Kidney epithelial cell (primary cell): ENCODE results near the gene SLC9A5. TPM values are rescaled to one million over a fixed set of nuclear protein-coding genes. Genes with fewer than 3 reads are reported as not detected.

Experiments used
- DNase-seq: peaks from one replicate; pipeline ENCODE4 v3.0.0-alpha.2; 2010; ENCODE audit warnings: low read depth
- H3K27me3 ChIP-seq: 2 replicates; pipeline ENCODE4 v1.6.0; 2011; ENCODE audit warnings: low read length; ENCODE audit not compliant: control insufficient read depth, insufficient read depth
- H3K36me3 ChIP-seq: 2 replicates; pipeline ENCODE4 v1.5.1; 2011; ENCODE audit warnings: low read length; ENCODE audit not compliant: control insufficient read depth, insufficient read depth
- H3K4me3 ChIP-seq: 2 replicates; pipeline ENCODE4 v1.5.1; 2011; ENCODE audit warnings: low read depth, mild to moderate bottlenecking, control low read depth, low read length
- CTCF ChIP-seq: IDR thresholded peaks from 2 replicates; pipeline ENCODE4 v1.5.1; 2011; ENCODE audit warnings: mild to moderate bottlenecking, moderate library complexity, low read length, control low read depth, inconsistent platforms; ENCODE audit not compliant: insufficient read depth, poor library complexity, severe bottlenecking
- total RNA-seq: library from RNA; depleted of rRNA; stranded (reverse); fragments of >200 nt; gene quantifications from 2 replicates; pipeline ENCODE4 v1.2.3, GENCODE V29; 2015

SLC9A5 gene
- total RNA-seq, 1 donor from 2014 or later: not detected

- Histone ChIP-seq H3K36me3 (peaks cover 7% of the 10 kb centered on the region), H3K27me3 (no peaks in the 10 kb centered on the region), H3K4me3 (no peak overlapping the region)
- no peak for TF ChIP-seq CTCF
- no peak for DNase-seq
These were observed 12.8 kb upstream of the SLC9A5 start for GRCh38 chr16:67235816-67236562.

GRCh38 chr16:67236563-67237395 is 12.0 kb upstream of the SLC9A5 start:
- H3K4me3 ChIP-seq: no peak overlapping the region
- no peak for TF ChIP-seq CTCF
- peaks cover 7% of the 10 kb centered on the region for H3K36me3 ChIP-seq
- DNase-seq: no peak
- no peaks in the 10 kb centered on the region for H3K27me3 ChIP-seq

- DNase-seq: no peak
- Histone ChIP-seq H3K36me3 (peaks cover 4% of the 10 kb centered on the region), H3K4me3 (no peak overlapping the region), H3K27me3 (no peaks in the 10 kb centered on the region)
- TF ChIP-seq CTCF: no peak
These were observed 11.1 kb upstream of the SLC9A5 start for GRCh38 chr16:67237396-67238277.

- H3K36me3 ChIP-seq: peaks cover 4% of the 10 kb centered on the region
- DNase-seq: no peak
- no peaks in the 10 kb centered on the region for H3K27me3 ChIP-seq
- no peak for TF ChIP-seq CTCF
- H3K4me3 ChIP-seq: no peak overlapping the region
These were observed 10.6 kb upstream of the SLC9A5 start for GRCh38 chr16:67238278-67238575.

- H3K4me3 ChIP-seq: no peak overlapping the region
- TF ChIP-seq CTCF: no peak
- DNase-seq: no peak
- no peaks in the 10 kb centered on the region for H3K27me3 ChIP-seq
- H3K36me3 ChIP-seq: peaks cover 4% of the 10 kb centered on the region
These were observed 9.8 kb upstream of the SLC9A5 start for GRCh38 chr16:67238806-67239470.
